Measurements from ENCODE around the gene KDM6B. TPM values are rescaled to one million over a fixed set of nuclear protein-coding genes. Genes with fewer than 3 reads are reported as not detected.

The KDM6B gene
- total RNA-seq, 2 donors from 2014 or later = 12.7 to 30.2 TPM

- 2% methylated on average over 19 of the region's 19 CpGs for WGBS
- Histone ChIP-seq H3K9me3 (no peaks in the 10 kb centered on the region), H3K27me3 (replicated peaks; ENCODE audit: insufficient read depth) (no peaks in the 10 kb centered on the region), H3K36me3 (no peaks in the 10 kb centered on the region), H3K27ac (peak overlapping the region; percentile 95 to 98), H3K4me3 (peak overlapping the region; percentile 75 to 83), H3K4me1 (replicated peaks) (peaks cover 22% of the 10 kb centered on the region)
- no peak for TF ChIP-seq CTCF (IDR thresholded peaks at IDR 0.05)
- TF ChIP-seq POLR2AphosphoS5 (IDR thresholded peaks at IDR 0.05) = peak; percentile 69
- intact Hi-C loops (cut with DNase I) = loop anchor here (10.0 kb wide), 1 partner anchor 602 kb away; the partner anchor contains the start of genes DVL2 and PHF23
- DNase-seq (ENCODE audit: low spot score) = peak; percentile 58
Observed at GRCh38 chr17:7836596-7837407, 2.8 kb downstream of the KDM6B start.

- peak overlapping the region; percentile 95 to 98 for H3K27ac ChIP-seq
- peak overlapping the region; percentile 3 to 83 for H3K4me3 ChIP-seq
- no peaks in the 10 kb centered on the region for H3K27me3 ChIP-seq (replicated peaks; ENCODE audit: insufficient read depth)
- no peaks in the 10 kb centered on the region for H3K9me3 ChIP-seq
- H3K4me1 ChIP-seq (replicated peaks) = peaks cover 22% of the 10 kb centered on the region
- WGBS = 7% methylated on average over 8 of the region's 8 CpGs
- no peaks in the 10 kb centered on the region for H3K36me3 ChIP-seq
- no peak for TF ChIP-seq CTCF (IDR thresholded peaks at IDR 0.05)
- DNase-seq (ENCODE audit: low spot score) = no peak
- intact Hi-C loops (cut with DNase I) = loop anchor here (10.0 kb wide), 1 partner anchor 603 kb away; the partner anchor contains the start of genes DVL2 and PHF23
Observed at GRCh38 chr17:7837408-7838088, 3.5 kb downstream of the KDM6B start.

GRCh38 chr17:7838090-7839075, 4.4 kb downstream of the KDM6B start:
- Histone ChIP-seq H3K9me3 (no peaks in the 10 kb centered on the region), H3K27ac (peak overlapping the region; percentile 95 to 98), H3K4me1 (replicated peaks) (peaks cover 22% of the 10 kb centered on the region), H3K27me3 (replicated peaks; ENCODE audit: insufficient read depth) (no peaks in the 10 kb centered on the region), H3K36me3 (no peaks in the 10 kb centered on the region), H3K4me3 (peak overlapping the region; percentile 3 to 21)
- 20% methylated on average over 12 of the region's 12 CpGs for WGBS
- TF ChIP-seq CTCF (IDR thresholded peaks at IDR 0.05) = no peak
- no peak for TF ChIP-seq POLR2AphosphoS5 (IDR thresholded peaks at IDR 0.05)
- TF ChIP-seq POLR2A (IDR thresholded peaks at IDR 0.05) = no peak
- intact Hi-C loops (cut with DNase I) = loop anchor here (10.0 kb wide), 1 partner anchor 604 kb away; the partner anchor contains the start of genes DVL2 and PHF23
- no peak for DNase-seq (ENCODE audit: low spot score)

GRCh38 chr17:7839190-7839875, 5.3 kb downstream of the KDM6B start:
- DNase-seq (ENCODE audit: low spot score) = no peak
- intact Hi-C loops (cut with DNase I) = loop anchor here (10.0 kb wide), 1 partner anchor 605 kb away; the partner anchor contains the start of genes DVL2 and PHF23
- Histone ChIP-seq H3K36me3 (no peaks in the 10 kb centered on the region), H3K27me3 (replicated peaks; ENCODE audit: insufficient read depth) (no peaks in the 10 kb centered on the region), H3K4me1 (replicated peaks) (peaks cover 22% of the 10 kb centered on the region), H3K9me3 (no peaks in the 10 kb centered on the region), H3K27ac (peak overlapping the region; percentile 95 to 98), H3K4me3 (no peak overlapping the region)
- 42% methylated on average over 6 of the region's 6 CpGs for WGBS
- no peak for TF ChIP-seq CTCF (IDR thresholded peaks at IDR 0.05)
- peak; percentile 15 for TF ChIP-seq POLR2AphosphoS5 (IDR thresholded peaks at IDR 0.05)
